ENCODE results near the gene ATP11A. TPM values are rescaled to one million over a fixed set of nuclear protein-coding genes. Genes with fewer than 3 reads are reported as not detected.

Gene ATP11A
- polyA plus RNA-seq, 12 donors: 16.4 to 38.1 (median 22.5) TPM; not detected in 1

- no peak for DNase-seq
Observed at GRCh38 chr13:112738606-112739005, 48.8 kb downstream of the ATP11A start.

GRCh38 chr13:112740502-112741131, 50.8 kb downstream of the ATP11A start:
- DNase-seq: no peak

GRCh38 chr13:112741185-112741755, 51.4 kb downstream of the ATP11A start:
- DNase-seq: no peak

DNA sequence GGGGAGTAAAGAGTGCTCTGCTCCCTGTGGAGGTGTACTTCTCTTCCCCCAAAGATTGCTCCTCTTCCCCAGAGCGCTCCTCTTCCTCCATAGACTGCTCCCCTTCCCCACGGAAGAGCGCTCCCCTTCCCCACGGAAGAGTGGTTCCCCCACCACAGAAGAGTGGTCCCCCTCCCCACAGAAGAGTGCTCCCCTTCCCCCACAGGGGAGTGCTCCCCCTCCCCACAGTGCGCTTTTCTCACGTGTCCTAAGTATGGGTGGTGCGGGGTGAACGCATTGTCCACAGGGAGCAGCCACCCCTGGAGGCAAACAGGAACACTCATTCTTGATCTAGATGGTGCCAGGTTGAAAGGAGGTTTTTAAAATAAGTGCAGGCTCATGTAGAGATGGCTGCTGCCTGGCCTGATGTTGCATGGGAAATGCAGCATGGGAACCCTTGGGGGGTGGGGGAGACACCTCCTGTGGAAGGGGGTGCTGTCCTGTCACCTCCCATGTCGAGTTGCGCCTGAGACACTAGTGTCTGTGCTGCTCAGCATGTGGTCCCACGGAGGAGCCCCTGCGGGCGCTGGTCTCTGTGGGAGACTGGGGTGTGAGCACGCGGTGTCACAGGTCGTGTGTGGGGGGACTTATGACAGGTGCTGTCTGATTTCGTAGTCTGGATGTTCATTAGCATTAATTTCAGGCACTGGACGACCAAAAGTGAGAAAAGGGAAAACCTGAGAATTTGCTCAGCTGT, 52.2 kb downstream of the ATP11A start:
- no peak for DNase-seq

- no peak for DNase-seq
Observed at GRCh38 chr13:112742583-112742982, 52.7 kb downstream of the ATP11A start.

DNA sequence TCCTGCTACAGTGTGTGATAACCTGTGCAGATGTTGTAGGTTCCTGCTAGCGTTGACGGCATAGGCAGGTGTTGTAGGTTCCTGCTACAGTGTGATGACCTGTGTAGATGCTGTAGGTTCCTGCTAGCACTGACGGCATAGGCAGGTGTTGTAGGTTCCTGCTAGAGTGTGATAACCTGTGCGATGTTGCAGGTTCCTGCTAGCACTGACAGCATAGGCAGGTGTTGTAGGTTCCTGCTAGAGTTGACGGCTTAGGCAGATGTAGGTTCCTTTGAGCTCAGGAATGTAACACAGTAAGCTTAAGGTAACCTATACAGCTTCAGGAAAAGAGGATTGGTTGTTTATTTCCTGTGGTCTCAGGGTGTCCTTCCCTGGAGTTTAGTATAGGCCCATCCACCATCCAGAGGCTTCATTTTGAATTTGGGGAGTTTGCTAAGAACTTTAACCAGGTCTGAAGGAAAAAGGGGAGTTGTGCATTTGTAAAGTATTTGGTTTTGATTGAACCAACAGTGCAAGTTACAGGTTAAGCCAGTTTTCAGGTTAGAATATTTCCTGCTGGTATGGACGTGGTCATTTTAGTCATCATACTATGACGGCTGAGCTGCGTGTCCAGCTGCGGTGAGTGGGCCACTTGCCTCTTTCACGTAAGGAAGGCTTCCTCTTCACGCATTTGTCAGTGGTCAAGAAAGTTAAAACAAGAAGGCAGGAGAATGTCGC, 53.8 kb downstream of the ATP11A start:
- DNase-seq: no peak

DNA sequence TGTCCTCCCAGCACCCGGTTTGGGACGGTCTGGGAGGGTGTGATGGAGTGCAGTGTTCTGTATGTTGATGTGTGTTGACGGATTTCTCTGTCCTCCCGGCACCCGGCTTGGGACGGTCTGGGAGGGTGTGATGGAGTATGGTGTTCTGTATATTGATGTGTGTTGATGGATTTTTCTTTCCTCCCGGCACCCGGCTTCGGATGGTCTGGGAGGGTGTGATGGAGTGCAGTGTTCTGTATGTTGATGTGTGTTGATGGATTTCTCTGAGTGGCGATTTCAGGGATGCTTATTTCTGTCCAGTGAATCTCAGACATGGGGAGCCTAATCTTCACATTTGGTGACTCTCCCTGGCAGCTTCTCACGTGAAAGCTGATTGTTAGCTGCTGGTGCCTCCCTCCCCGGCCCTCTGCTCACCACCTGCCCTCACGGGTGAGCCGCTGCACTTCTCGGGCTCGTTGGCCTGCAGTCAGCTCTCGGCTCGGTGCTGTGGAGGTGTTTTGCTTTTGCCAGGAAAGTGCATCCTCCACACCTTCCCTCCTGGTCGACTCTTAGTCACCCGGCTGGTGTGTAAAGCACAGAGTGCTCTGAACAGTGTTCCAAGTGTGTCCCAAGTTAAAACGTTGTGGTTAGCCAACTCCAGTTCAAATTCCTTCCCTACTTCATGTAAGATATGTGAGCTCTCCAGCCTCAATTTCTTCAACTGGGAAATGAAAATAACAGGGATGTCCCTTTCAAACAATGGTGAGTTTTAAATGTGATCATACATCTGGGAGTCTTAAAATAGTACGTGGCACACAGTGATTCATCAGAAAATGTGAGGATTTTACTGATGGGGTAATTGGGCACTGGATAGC, 54.6 kb downstream of the ATP11A start:
- no peak for DNase-seq

- no peak for DNase-seq
Observed at GRCh38 chr13:112746044-112746443, 56.2 kb downstream of the ATP11A start.

DNA sequence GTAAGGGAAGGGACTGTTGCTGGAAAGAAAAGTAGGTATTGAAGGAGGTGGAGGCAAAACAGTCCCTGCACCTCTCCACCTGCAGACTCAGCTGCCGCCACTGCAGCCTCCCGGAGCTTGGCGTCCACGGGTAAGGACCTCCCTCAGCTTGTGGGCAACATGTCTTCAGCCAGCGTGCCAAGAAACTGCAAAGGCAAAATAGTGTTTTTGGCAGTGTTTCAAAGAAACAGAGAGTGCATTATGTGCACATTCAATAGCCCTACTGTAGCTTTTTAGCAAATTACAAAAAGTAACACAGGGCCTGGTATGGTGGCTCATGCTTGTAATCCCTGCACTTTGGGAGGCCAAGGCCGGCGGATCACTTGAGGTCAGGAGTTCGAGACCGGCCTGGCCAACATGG, 57.4 kb downstream of the ATP11A start:
- no peak for DNase-seq

DNA sequence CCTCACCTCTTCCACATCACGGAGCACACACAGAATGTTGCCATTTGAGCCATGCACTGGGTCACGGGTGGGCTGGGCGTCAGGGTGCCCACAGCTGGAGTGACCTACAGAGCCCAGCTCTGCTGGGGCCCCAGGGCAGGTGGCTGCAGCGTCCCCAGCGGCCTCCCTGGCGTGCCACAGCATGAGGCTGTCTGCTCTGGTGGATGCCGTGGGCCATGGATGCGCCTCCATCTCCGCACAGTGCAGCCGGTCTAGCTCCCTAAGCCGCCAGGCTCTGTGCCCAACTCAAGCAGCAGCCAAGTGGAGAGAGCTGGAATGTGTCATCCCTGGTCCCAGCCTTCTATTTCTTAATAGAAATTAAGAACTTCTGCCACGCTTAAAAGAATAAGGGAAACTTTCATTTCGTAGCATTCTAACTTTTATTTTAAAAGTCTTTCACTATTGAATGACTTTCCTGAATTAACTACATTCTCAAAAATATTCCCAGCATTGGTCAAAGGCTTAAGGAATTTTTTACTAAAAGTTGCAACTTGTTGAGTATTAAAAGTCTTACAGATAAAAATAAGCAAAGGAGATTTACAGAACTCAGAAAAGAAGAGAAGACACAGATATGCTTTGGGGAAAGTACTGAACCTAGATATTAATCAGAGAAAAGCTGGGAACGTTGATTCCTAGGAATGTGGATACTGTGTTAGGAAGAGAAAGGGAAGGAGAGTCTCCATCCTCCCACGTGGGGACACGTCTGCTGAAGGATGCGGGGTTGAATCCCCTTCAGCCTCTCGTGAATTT, 59.3 kb downstream of the ATP11A start:
- DNase-seq: no peak

DNA sequence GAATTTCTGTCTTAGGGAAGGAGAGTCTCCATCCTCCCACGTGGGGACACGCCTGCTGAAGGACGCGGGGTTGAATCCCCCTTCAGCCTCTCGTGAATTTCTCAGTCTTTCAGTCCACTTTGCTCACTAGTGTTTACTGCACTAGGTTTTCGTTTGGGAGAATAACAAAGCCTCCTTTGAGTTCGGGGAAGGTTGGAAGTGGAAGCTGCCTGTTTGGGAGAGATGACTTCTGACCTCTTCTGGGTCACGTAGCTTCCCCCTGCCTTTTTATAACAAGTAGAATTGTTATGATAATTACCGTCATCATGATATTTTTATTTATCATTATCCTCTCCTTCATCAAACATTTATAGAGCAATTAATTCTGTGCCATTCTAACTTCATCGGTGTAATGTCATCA, 60.7 kb downstream of the ATP11A start:
- DNase-seq: no peak

GRCh38 chr13:112751617-112752016, 61.8 kb downstream of the ATP11A start:
- DNase-seq: no peak

- no peak for DNase-seq
Observed at GRCh38 chr13:112752211-112752610, 62.4 kb downstream of the ATP11A start.

DNA sequence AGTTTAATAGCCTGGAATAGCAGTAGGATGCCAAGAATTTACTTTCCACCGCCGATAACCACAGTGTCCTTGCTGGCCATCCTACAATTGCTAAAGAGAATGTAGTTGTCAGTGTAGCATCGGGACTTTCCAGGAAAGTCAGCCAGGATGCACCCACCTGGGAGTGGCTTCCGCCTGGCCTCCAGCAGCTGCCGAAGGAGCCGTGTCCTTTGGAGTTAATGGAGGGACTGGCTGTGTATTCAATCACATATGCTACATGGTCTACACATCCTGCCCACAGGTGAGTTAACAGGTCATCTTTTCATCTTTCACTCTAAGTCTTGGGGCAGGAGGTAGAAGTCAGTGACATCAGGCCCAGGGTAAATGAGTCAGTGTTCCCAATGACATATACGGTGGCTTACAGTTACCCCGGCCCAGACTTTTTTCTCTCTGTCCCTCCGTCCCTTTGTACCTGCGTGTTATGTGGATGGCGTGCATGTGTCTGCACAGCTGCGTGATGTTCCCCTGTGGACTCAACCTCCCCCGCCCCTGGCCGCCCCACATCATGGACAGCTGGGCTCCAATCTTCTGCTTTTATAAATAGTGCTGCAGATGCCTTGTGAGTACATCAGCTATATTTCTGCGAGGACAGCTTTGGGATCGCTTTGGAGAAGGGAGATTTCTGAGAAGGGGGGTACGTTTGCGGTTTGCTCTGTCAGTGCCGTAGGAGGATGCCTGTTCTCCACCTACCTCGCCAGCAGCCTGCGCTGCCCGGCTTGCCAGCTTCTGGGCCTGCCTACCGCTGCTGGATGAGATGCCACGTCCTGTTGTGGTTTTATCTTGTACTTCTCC, 63.1 kb downstream of the ATP11A start:
- no peak for DNase-seq

- DNase-seq: no peak
Observed at GRCh38 chr13:112753833-112754232, 64.0 kb downstream of the ATP11A start.

DNA sequence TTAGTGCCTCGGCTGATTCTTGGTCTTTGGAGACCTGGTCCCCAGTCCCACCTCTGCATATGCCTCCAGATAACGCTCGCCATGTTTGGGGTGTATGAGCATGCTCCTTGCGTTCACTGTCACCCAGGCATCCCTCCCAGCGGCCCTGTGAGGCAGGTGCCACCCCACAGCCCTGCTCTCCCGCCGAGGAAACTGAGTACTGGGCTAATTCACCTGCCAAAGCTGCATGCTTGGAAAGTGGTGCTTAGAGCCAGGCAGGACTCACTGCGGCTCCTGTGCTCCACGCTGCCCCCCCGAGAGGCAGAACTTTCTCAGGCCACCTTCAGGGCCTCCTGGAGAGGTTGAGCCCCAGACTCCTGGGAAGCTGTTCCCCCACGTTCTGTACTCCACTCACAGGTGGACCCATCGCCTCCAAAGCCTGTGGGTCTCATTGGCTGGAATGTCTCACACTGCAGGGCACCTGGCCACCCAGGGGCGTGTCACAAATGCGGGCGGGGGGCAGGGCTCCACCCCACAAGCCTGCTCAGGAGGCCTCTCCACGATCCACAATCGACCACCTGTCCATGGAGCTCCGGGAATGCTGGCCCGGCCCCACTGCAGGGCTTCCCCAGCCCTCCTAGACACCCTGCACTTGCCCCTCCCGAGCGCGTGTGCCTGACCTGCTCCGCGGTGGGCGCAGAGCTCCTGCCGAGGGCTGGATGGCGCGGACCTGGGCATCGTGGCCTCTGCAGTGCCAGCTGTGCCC, 64.6 kb downstream of the ATP11A start:
- DNase-seq: no peak

DNA sequence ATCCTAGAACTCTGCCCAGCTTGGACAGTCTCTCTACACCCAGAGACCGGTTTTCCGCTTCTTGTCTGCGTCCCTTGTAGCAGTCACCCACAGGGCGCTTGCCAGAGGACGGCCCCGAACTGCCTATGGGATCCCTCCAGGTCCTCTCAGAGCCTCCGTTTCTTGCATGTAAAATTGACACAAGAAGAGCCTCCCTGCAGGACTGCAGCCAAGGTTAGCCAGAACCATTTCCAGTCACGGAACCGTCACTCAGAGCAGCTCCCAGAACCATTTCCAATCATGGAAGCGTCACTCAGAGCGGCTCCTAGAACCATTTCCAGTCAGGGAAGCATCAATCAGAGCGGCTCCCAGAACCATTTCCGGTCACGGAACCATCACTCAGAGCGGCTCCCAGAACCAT, 65.5 kb downstream of the ATP11A start:
- no peak for DNase-seq

GRCh38 chr13:112756081-112756480, 66.2 kb downstream of the ATP11A start:
- no peak for DNase-seq

DNA sequence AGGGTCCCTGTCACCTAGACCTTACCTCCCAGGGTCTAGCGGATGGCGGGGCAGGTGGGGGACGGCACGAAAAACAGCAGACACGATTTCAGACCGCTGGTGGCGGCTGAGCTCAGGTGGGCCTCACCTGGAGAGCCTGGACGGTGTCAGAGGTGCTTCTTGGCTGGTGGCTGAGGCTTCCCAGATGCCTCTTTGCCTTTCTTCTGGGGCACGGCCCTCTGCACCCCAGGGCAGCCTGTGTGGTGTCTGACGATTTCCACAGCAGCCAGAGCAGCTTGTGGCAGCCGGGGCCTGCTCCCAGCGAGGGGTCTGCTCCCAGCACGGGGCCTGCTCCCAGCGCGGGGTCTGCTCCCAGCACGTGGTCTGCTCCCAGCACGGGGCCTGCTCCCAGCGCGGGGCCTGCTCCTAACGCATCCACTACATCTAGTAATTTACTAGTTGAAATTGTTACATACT, 66.7 kb downstream of the ATP11A start:
- DNase-seq: no peak

Data from muscle of arm (tissue), 12 donors.